Measurements from ENCODE around the gene EFNB2. TPM values are rescaled to one million over a fixed set of nuclear protein-coding genes. Genes with fewer than 3 reads are reported as not detected.
A peak's percentile ranks its signal among the peaks of the same experiment; 100 is the strongest.

The EFNB2 gene
- total and polyA plus RNA-seq, 9 of the 15 experiments (the other 6 are each of a cell fraction or from before 2014, with no cell fraction given), result 0.01 to 0.29 (median 0.18) TPM

DNA sequence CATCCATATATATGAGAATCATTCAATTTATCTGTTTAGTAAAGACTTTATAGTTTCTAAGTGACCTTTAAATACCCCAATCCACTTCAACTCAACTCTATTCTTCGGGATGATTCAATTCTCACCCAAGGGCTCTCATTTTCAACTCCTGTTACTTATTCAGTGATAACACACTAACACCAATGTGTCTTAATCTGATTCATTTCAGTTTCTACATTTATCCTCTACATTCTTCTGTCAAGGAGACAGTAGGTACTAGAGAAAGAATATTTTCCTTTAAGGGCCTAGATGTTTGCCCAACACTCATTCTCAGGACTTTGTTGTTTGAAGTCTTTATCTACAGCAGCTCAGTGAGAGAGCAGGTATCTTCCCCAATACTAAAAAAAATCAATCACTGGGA lies 25.4 kb upstream of the EFNB2 start:
- Histone ChIP-seq H3K9me1 (ENCODE audit: control insufficient read depth, insufficient read depth, low read length) (peaks cover 10% of the 10 kb centered on the region), H3K4me2 (ENCODE audit: insufficient read depth, low read length) (no peak overlapping the region), H3K36me3 (ENCODE audit: control insufficient read depth, insufficient read depth, low read length) (peaks cover 46% of the 10 kb centered on the region), H3K9me3 (replicated peaks; ENCODE audit: control insufficient read depth, insufficient read depth, low read depth, low read length) (no peaks in the 10 kb centered on the region), H3K4me3 (no peak overlapping the region), H4K20me1 (replicated peaks; ENCODE audit: control insufficient read depth, insufficient read depth, low read length) (peaks cover 36% of the 10 kb centered on the region), H2AFZ (ENCODE audit: low read depth, low read length) (no peak overlapping the region), H3K79me2 (ENCODE audit: control insufficient read depth, insufficient read depth, low read length) (peaks cover 98% of the 10 kb centered on the region), H3K27me3 (ENCODE audit: control insufficient read depth in 2 of 2, insufficient read depth in 2 of 2, low read length in 2 of 2) (no peaks in the 10 kb centered on the region), H3K9ac (ENCODE audit: insufficient read depth in 1 of 2, low read depth in 2 of 2, low read length in 2 of 2) (no peak overlapping the region), H3K27ac (ENCODE audit: extremely low read depth, low read depth, low read length) (no peak overlapping the region), H3K4me1 (replicated peaks in 1 of 2; ENCODE audit: control insufficient read depth in 2 of 2, insufficient read depth in 2 of 2, low read length in 2 of 2) (peaks cover 0 to 24% of the 10 kb centered on the region in 2 experiments; a peak in 3 of 5 replicates)
- FAIRE-seq, result no peak
- no peak for ATAC-seq
- ChIA-PET CTCF (ENCODE audit: low intra/inter-chr PET ratio) (no interaction called here), POLR2A (no interaction called here)
- BruUV-seq (replicated peaks), result no TSS peak
- in situ Hi-C loops (cut with MboI) (no loop called here), intact Hi-C loops (cut with micrococcal nuclease) (no loop called here)
- no peak for DNase-seq (ENCODE audit: extremely low read depth in 1 of 4, low spot score in 3 of 4)
- WGBS (ENCODE audit: insufficient coverage, low coverage, missing lambda C conversion rate), result no CpG with 5 or more reads among the region's 1 CpG
- TF ChIP-seq CGGBP1 (CRISPR knock-in tag; IDR thresholded peaks at IDR 0.05), result no peak
- TF ChIP-seq ZNF274 (IDR thresholded peaks at IDR 0.05; ENCODE audit: borderline replicate concordance, low read depth, low read length), result no peak
- TF ChIP-seq ARID3B (CRISPR knock-in tag; IDR thresholded peaks at IDR 0.05; ENCODE audit: borderline replicate concordance), result no peak

DNA sequence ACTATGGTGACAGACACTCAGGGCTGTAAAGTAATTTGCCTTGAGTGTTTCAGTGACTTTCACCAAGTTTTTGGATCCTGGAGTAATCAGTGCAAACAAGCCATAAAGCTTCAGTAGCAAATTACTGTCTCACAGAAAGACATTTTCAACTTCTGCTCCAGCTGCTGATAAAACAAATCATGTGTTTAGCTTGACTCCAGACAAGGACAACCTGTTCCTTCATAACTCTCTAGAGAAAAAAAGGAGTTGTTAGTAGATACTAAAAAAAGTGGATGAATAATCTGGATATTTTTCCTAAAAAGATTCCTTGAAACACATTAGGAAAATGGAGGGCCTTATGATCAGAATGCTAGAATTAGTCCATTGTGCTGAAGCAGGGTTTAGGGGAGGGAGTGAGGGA lies 23.1 kb upstream of the EFNB2 start:
- H3K4me3 ChIP-seq, result no peak overlapping the region
- CTCF ChIA-PET (ENCODE audit: low intra/inter-chr PET ratio), result no interaction called here
- no peak overlapping the region for H3K9ac ChIP-seq (ENCODE audit: insufficient read depth in 1 of 2, low read depth in 2 of 2, low read length in 2 of 2)
- DNase-seq (ENCODE audit: extremely low read depth in 1 of 4, low spot score in 3 of 4) (no peak), ATAC-seq (no peak), FAIRE-seq (no peak)
- in situ Hi-C loops (cut with MboI), result no loop called here
- H2AFZ ChIP-seq (ENCODE audit: low read depth, low read length), result no peak overlapping the region
- no peaks in the 10 kb centered on the region for H3K9me3 ChIP-seq (replicated peaks; ENCODE audit: control insufficient read depth, insufficient read depth, low read depth, low read length)
- H3K79me2 ChIP-seq (ENCODE audit: control insufficient read depth, insufficient read depth, low read length), result peaks cover 89% of the 10 kb centered on the region
- H3K27ac ChIP-seq (ENCODE audit: extremely low read depth, low read depth, low read length), result no peak overlapping the region
- TSS peak; percentile 3 for BruUV-seq (replicated peaks)
- H3K4me1 ChIP-seq (replicated peaks in 1 of 2; ENCODE audit: control insufficient read depth in 2 of 2, insufficient read depth in 2 of 2, low read length in 2 of 2), result peaks cover 0 to 8% of the 10 kb centered on the region in 2 experiments; a peak in 3 of 5 replicates
- intact Hi-C loops (cut with micrococcal nuclease), result no loop called here
- peaks cover 63% of the 10 kb centered on the region for H3K36me3 ChIP-seq (ENCODE audit: control insufficient read depth, insufficient read depth, low read length)
- no peaks in the 10 kb centered on the region for H3K27me3 ChIP-seq (ENCODE audit: control insufficient read depth in 2 of 2, insufficient read depth in 2 of 2, low read length in 2 of 2)
- POLR2A ChIA-PET, result no interaction called here
- no peaks in the 10 kb centered on the region for H3K9me1 ChIP-seq (ENCODE audit: control insufficient read depth, insufficient read depth, low read length)
- H4K20me1 ChIP-seq (replicated peaks; ENCODE audit: control insufficient read depth, insufficient read depth, low read length), result peaks cover 14% of the 10 kb centered on the region
- H3K4me2 ChIP-seq (ENCODE audit: insufficient read depth, low read length), result no peak overlapping the region
- TF ChIP-seq TFAM (CRISPR knock-in tag; conservative IDR thresholded peaks at IDR 0.05) (no peak), NR3C1 (CRISPR knock-in tag; IDR thresholded peaks at IDR 0.05) (no peak), ZNF253 (CRISPR knock-in tag; conservative IDR thresholded peaks at IDR 0.05) (no peak)

All from K562 (cell line).